GM21723 (cell line): Measurements from ENCODE around the gene PDSS1.
"Not testable (repeated sequence)": the region's sequence is repeated elsewhere in the genome, so short reads cannot be mapped to it uniquely, and the experiment has no call there.

Experiments used
- ATAC-seq: cut with Tn5 transposase; IDR thresholded peaks from one replicate; pipeline ENCODE4 v1.9.1; 2021; ENCODE audit warnings: mild to moderate bottlenecking, moderate library complexity; ENCODE audit not compliant: unreplicated experiment

PDSS1 gene

GRCh38 chr10:26738301-26738911 is 40.9 kb downstream of the PDSS1 start:
- ATAC-seq, result no peak

GRCh38 chr10:26739071-26739631 is 41.6 kb downstream of the PDSS1 start:
- ATAC-seq, result peak; percentile 38

DNA sequence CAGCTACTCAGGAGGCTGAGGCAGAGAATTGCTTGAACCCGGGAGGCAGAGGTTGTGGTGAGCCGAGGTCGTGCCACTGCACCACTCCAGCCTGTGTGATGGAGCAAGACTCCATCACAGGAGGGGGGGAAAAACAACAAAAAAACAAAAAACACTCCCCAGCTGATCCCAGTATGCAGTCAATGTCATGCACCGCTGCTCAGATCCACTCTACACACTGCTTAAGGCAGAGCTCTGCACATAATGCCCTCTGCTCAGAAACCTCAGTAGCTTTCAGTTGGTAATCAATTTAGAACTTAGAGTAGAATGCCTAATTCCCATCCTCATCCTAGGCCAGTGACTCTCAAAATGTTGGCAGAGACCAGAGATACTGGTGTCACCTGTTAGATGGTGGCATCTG is 43.9 kb downstream of the PDSS1 start:
- ATAC-seq, result no peak

- ATAC-seq, result no peak
Observed at GRCh38 chr10:26743091-26743490, 45.6 kb downstream of the PDSS1 start.

DNA sequence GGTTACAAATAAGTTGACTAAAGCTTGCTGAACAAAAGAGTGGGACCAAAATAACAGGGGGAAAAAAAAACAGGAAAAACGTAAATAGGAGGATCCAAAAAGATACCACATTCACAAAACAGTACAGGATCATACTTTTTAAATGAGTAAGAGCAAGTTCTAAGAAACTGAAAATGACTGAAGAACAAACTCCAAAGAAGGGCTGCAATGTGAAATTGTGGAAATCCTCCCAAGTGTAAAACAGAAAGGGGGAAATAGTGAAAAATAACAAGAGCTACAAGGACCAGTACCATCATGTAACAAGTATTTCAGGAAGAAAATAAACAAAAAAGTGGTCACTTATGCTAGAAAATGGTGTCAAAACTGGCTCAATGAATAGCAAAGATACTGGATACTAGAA is 46.3 kb downstream of the PDSS1 start:
- no peak for ATAC-seq

DNA sequence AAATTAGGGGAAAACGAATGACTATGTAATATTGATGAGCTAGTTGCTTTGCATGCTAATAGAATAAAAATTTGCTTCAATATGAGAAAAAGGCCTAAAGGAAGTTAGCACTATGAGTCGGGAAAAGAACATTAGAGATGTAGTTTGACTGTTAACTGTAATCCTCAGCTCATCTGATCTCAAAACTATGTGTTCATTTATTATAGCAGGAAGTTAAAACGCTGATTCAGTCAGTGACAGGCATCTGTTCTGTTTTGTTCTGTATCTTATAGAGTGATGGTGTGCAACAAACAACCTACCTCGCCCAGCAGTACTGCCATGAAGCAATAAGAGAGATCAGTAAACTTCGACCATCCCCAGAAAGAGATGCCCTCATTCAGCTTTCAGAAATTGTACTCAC is 48.6 kb downstream of the PDSS1 start:
- no peak for ATAC-seq

- ATAC-seq, result peak; percentile 98
Observed at GRCh38 chr10:26755443-26755903, 58.0 kb downstream of the PDSS1 start.

DNA sequence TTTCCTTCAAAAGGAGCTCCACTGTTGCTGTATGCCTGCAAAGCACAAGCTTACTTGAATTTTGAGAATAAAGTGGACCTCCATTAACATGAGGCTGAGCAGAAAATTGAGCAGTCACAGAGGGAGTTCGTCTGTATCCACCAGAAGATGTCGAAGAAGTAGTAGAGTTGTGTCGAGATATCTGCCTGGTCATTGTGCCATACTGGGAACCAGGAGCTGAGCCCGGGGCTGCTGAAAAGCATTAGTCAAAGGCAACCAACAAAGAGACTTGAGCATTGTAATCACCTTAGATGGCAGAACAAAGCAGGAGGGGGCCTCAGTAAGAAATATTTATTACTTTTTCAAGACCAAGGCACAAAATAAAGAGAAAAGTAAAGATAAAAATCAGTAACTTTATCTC is 61.5 kb downstream of the PDSS1 start:
- no peak for ATAC-seq

GRCh38 chr10:26765549-26765948 is 68.0 kb downstream of the PDSS1 start:
- ATAC-seq, result no peak

GRCh38 chr10:26770069-26770468 is 72.6 kb downstream of the PDSS1 start:
- no peak for ATAC-seq

GRCh38 chr10:26773633-26774032 is 76.1 kb downstream of the PDSS1 start:
- no peak for ATAC-seq

DNA sequence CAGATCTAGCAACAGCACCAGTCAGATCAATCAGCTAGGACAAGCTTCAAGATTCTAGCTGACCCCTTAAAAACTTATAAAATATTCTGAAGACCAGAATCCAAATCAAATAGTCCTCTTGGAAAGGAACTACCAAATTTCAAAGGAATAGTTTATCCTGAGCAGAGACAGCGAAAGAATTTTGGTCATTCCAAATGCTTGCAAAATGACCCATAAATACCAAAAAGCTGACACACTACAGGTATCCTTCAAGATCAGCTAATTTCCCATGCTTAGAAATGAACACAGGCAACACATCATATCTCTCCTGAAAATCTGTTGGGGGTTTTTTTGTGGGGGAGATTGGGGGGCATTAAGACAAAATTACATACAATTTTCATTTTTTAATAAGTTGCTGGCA is 78.8 kb downstream of the PDSS1 start:
- no peak for ATAC-seq

DNA sequence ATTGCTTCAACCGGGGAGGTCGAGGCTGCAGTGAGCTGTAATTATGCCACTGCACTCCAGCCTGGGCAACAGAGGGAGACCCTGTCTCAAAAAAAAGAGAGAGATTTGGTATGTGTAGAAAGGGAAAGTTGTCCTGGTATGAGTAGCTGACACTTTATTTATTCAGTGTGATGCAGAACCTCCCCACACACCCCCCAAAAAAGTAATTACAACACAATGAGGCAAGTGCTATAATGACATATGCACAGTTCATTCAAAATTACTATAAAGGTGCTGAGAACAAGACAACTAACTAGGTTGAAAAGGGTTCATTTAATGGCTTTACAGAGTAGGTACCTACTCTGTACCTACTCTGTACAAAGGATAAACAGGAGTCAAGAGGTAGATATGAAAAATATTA is 80.2 kb downstream of the PDSS1 start:
- no peak for ATAC-seq

- ATAC-seq, result no peak
Observed at GRCh38 chr10:26779176-26779860, 81.8 kb downstream of the PDSS1 start.

DNA sequence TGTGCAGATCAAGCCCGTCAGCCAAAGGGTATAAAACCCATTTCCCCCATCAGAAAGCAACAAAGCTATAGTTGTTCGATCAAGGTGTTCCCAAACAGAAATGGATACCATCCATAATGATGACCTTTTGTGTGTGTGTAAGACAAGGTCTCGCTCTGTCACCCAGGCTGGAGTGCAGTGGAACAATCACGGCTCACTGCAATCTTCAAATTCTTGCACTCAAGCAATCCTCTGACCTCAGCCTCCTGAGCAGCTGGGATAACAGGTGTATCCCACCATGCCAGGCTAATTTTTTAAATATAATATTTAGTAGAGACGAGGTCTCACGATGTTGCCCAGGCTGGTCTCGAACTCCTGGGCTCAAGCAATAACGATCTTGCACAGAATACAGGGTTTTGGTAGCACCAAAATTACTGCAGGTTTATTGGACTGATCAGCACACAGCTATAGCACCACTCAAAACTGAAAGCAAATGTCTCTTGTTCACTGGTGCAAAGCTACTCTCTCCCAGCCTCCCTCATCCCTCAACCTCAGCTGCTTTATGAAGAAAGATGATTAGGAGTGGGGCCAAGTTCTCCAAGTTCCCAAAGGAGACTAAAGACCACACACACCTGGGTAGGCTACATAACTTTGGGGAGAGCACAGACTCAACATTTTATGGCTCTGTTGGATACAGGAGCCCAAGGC is 82.7 kb downstream of the PDSS1 start:
- ATAC-seq, result peak; percentile 41

- ATAC-seq, result peak; percentile 61
Observed at GRCh38 chr10:26780793-26781601, 83.5 kb downstream of the PDSS1 start.

GRCh38 chr10:26781797-26782196 is 84.3 kb downstream of the PDSS1 start:
- peak; percentile 10 for ATAC-seq

- ATAC-seq, result no peak
Observed at GRCh38 chr10:26787362-26787761, 89.9 kb downstream of the PDSS1 start.

DNA sequence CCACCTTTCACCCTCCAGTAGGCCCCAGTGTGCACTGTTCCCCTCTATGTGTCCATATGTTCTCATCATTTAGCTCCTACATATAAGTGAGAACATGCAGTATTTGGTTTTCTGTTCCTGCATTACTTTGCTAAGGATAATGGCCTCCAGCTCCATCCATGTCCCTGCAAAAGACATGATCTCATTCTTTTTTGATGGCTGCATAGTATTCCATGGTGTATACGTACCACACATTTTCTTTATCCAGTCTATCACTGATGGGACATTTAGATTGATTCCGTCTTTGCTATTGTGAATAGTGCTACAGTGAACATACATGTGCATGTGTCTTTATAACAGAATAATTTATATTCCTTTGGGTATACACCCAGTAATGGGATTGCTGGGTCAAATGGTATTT is 92.3 kb downstream of the PDSS1 start:
- ATAC-seq, result not testable (repeated sequence)

- no peak for ATAC-seq
Observed at GRCh38 chr10:26790221-26790995, 92.9 kb downstream of the PDSS1 start.
